Ammon's horn (tissue), 1 donor: Measurements from ENCODE around the gene PNMA8A.
"Not testable (repeated sequence)": the region's sequence is repeated elsewhere in the genome, so short reads cannot be mapped to it uniquely, and the experiment has no call there.

ENCODE experiments used
- DNase-seq: peaks from one replicate; pipeline ENCODE4 v3.0.0-alpha.2; 2016; ENCODE audit warnings: low spot score

Gene PNMA8A

DNA sequence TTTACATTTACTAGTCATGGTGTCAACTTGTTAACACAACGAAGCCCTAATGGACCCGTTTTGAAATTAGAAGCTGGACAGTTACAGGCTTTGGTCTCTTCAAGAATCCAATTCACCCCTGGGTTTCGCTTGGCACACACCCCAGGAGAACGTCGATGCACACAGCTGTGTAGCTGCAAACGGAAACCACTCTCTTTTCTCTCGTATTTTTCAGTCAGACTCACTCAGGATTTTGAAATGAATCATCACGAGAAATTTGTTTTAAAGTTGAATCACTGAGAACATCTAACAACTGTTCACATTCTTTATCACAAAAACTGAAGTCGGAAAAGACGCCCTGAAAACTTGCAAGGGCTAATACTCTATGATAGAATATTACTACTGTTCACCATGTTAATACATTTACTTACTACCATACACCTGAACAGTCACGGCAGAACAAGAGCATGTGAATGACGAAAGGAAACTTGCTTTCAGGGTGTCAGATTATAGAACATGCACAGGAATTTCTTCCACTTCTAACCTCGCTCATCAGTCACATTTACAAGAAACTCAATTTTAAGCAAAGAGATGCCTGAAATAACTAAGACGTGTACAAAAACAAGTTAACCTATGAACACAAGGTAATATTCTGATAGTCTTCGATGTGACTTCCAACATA lies 4.7 kb downstream of the PNMA8A start:
- DNase-seq: no peak

GRCh38 chr19:46463516-46463915 lies 7.8 kb downstream of the PNMA8A start:
- DNase-seq: no peak

GRCh38 chr19:46461537-46461936 lies 9.8 kb downstream of the PNMA8A start:
- no peak for DNase-seq

GRCh38 chr19:46460981-46461380 lies 10.4 kb downstream of the PNMA8A start:
- DNase-seq: no peak

DNA sequence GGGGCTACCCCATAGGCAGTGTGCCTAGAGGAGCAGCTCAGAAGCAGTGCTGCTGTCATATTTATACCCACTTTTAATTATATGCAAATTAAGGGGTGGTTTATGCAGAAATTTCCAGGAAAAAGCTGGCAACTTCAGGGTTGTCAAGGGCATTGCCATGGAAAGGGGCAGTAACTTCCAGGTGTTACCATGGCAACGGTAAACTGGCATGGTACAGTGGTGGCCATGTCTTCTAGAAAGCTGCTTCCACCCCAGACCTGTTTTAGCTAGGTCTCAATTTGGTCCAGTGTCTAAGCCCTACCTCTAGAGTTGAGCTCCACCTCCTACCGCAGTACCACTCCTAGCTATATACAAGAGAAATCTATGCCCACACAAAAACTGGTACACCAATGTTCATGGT lies 11.3 kb downstream of the PNMA8A start:
- no peak for DNase-seq

GRCh38 chr19:46456930-46457329 lies 14.4 kb downstream of the PNMA8A start:
- no peak for DNase-seq

DNA sequence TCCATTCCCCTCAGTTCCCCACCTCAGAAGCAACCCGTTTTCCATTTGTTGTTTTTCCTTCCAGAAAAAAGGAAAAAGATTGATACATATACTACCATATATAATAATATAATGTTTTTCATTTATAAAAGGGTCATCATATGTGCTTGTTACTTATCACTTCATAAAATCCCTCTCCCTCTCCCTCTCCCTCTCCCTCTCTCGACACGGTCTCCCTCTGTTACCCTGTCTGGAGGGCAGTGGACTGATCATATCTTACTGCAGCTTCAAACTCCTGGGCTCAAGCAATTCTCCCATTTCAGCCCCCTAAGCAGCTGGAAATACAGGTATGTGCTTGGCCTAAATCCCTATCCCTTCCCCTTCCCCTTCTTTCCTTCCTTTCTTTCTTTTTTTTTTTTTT lies 17.1 kb downstream of the PNMA8A start:
- DNase-seq: no peak

DNA sequence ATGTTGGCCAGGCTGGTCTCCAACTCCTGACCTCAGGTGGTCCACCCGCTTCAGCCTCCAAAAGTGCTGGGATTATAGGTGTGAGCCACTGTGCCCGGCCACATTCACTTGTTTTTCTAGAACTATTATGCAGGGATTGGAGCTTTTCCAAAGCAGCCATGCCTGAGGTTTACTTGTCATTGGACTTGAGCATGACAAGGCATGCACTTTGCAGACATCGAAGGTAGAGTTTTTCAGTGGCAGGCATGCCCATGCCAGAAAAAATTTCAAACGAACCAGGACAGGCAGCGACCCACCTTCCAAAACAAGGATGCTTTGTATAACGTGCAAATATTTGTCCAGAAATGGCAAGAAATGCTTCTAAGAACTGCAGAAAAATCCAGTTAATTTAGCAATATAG lies 17.7 kb downstream of the PNMA8A start:
- no peak for DNase-seq

DNA sequence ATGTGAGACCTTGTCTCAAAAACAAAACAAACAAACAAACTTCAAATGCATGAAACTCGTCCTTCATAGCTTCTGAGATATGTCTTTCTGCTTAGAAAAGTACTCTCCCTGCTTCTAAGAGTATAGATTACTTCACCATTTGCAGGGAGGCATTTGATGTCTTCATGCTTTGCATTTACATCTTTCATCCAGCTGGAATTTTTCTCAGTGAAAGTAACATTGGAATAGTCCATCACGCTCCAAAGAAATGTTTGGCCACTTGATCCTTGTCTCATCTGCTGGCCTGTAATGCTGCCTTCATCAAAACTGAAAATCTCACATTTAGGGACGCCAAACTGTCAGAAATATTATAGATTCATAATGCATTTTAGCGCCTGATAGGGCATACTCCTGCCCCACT lies 19.2 kb downstream of the PNMA8A start:
- DNase-seq: no peak

- DNase-seq: peak; percentile 53
Measured at GRCh38 chr19:46451352-46451751, 20.0 kb downstream of the PNMA8A start.

DNA sequence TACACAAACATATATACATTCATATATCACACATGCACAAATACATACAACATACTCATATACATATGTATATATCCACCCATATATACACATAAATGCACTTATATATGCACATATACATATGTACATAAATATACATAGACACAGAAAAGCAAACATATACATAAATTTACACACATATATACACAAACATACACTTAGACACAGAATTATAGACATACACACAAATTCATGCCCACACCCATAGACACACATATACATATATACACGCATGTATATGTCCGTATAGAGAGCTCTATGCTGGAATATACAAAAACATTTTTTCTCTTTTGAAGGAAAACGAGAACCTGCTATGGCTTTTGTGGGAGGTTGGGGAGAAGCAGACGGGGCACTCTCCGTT lies 20.6 kb downstream of the PNMA8A start:
- no peak for DNase-seq

DNA sequence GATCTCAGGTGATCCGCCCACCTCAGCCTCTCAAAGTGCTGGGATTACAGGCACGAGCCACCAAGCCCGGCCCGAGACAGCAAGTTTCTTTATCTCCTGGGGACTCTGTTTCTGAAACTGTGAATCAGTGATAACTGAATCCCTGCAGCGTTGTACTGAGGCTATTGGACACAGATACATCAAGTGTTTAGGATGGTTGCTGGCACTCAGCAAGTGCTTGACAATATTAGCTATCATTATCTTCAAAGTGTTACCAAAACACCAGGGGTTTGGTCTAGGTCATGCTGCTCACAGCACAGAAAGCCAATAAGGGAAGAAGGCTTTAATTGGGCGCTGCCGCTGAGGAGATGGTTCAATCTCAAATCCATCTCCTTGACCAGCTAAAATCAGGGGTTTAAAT lies 22.1 kb downstream of the PNMA8A start:
- no peak for DNase-seq

DNA sequence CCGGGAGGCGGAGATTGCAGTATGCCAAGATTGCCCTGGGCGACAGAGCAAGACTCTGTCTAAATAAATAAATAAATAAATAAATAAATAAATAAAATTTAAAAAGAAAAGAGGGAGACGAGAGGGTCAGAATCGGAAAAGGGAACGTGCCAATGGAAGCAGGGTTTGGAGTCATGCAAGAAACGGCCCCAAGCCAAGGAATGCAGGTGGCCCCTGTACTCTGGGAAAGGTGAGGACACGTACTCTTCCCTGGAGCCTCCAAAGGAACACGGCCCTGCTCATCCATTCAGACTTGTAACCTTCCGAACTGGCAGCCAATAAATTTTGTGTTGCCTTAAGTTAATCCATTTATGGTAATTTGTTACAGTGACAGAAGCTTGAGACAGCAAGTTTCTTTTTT lies 22.8 kb downstream of the PNMA8A start:
- DNase-seq: no peak

- DNase-seq: no peak
Measured at GRCh38 chr19:46447824-46448223, 23.5 kb downstream of the PNMA8A start.

GRCh38 chr19:46447006-46447405 lies 24.4 kb downstream of the PNMA8A start:
- no peak for DNase-seq

- no peak for DNase-seq
Measured at GRCh38 chr19:46446021-46446420, 25.3 kb downstream of the PNMA8A start.

- no peak for DNase-seq
Measured at GRCh38 chr19:46442808-46443450, 28.4 kb downstream of the PNMA8A start.

GRCh38 chr19:46441866-46442265 lies 29.5 kb downstream of the PNMA8A start:
- DNase-seq: no peak

GRCh38 chr19:46435689-46436088 lies 35.7 kb downstream of the PNMA8A start:
- not testable (repeated sequence) for DNase-seq

DNA sequence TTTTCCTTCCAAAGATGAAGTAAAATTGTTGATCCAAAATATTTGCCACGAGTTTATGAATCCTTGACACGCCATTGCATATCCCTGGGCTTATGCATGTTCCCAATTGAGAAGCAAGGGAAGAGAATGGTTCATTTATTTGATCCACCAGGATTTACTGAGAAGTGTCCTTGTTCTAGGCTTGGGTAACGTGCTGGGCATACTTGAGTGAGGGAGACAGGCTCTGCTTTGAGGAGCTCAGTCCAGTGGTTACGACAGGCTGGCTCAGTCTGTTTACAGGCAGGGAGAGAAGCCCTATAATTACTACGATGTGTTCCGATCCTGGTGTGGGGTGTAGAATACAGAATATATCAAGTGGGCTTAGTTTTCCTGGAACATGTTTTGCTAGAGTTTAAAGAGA lies 36.4 kb downstream of the PNMA8A start:
- peak; percentile 94 for DNase-seq

GRCh38 chr19:46433470-46433869 lies 37.9 kb downstream of the PNMA8A start:
- not testable (repeated sequence) for DNase-seq

DNA sequence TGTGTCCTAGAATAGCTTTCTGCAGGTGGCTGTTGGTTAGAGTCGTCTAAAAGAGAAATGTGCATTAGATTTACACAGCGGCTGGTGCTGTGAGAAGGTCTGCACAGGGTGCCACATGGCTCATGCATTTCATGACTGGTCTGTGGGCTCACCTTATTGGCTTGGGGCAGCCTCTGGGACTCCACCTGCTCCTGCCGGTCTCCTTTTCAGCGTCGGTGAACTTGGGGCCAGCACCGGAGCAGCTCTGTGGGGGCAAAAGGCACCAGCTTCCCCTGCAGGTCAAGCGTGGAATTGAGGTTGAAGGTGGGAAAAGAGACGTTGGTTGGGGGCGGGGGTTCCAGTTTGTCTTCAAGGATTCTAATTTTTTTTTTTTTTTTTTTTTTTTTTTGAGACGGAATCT lies 39.5 kb downstream of the PNMA8A start:
- no peak for DNase-seq

GRCh38 chr19:46429999-46430398 lies 41.4 kb downstream of the PNMA8A start:
- no peak for DNase-seq
